GM21526 (cell line): ENCODE data around the gene VPS54.
"Not testable (repeated sequence)": the region's sequence is repeated elsewhere in the genome, so short reads cannot be mapped to it uniquely, and the experiment has no call there.

ENCODE experiments used
- ATAC-seq: cut with Tn5 transposase; IDR thresholded peaks from one replicate; pipeline ENCODE4 v1.9.1; 2021; ENCODE audit warnings: moderate library complexity; ENCODE audit not compliant: unreplicated experiment, low FRiP score

VPS54 gene

GRCh38 chr2:63932104-63932503 lies 87.1 kb downstream of the VPS54 start:
- ATAC-seq = not testable (repeated sequence)

GRCh38 chr2:63926815-63927214 lies 92.4 kb downstream of the VPS54 start:
- ATAC-seq = no peak

GRCh38 chr2:63914311-63914710 lies 104.9 kb downstream of the VPS54 start:
- no peak for ATAC-seq

GRCh38 chr2:63903003-63903402 lies 116.2 kb downstream of the VPS54 start:
- ATAC-seq = no peak

- no peak for ATAC-seq
Observed at GRCh38 chr2:63902149-63902548, 117.1 kb downstream of the VPS54 start.

- ATAC-seq = no peak
Observed at GRCh38 chr2:63899639-63900038, 119.6 kb downstream of the VPS54 start.

GRCh38 chr2:63898839-63899238 lies 120.4 kb downstream of the VPS54 start:
- ATAC-seq = no peak

- no peak for ATAC-seq
Observed at GRCh38 chr2:63894167-63894566, 125.1 kb downstream of the VPS54 start.

- no peak for ATAC-seq
Observed at GRCh38 chr2:63893163-63893562, 126.1 kb downstream of the VPS54 start.

GRCh38 chr2:63891488-63892030 lies 127.7 kb downstream of the VPS54 start:
- no peak for ATAC-seq

- no peak for ATAC-seq
Observed at GRCh38 chr2:63890678-63891077, 128.6 kb downstream of the VPS54 start.

- peak; percentile 83 for ATAC-seq
Observed at GRCh38 chr2:63888490-63889402, 130.5 kb downstream of the VPS54 start.

- ATAC-seq = no peak
Observed at GRCh38 chr2:63888053-63888452, 131.2 kb downstream of the VPS54 start.

- ATAC-seq = no peak
Observed at GRCh38 chr2:63886445-63886844, 132.8 kb downstream of the VPS54 start.

GRCh38 chr2:63882395-63883105 lies 136.7 kb downstream of the VPS54 start:
- no peak for ATAC-seq

GRCh38 chr2:63881205-63881604 lies 138.0 kb downstream of the VPS54 start:
- ATAC-seq = no peak

GRCh38 chr2:63880625-63881024 lies 138.6 kb downstream of the VPS54 start:
- no peak for ATAC-seq

- no peak for ATAC-seq
Observed at GRCh38 chr2:63879876-63880433, 139.3 kb downstream of the VPS54 start.

GRCh38 chr2:63878486-63878885 lies 140.7 kb downstream of the VPS54 start:
- ATAC-seq = no peak

GRCh38 chr2:63876311-63876710 lies 142.9 kb downstream of the VPS54 start:
- ATAC-seq = no peak
